Cardiac muscle cell (in vitro differentiated cells and primary cell): Measurements from ENCODE around the gene RALA. TPM values are rescaled to one million over a fixed set of nuclear protein-coding genes. Genes with fewer than 3 reads are reported as not detected.
A peak's percentile ranks its signal among the peaks of the same experiment; 100 is the strongest.

Experiments used
- DNase-seq, 2 donors: peaks; one replicate each; pipeline versions ENCODE4 v3.0.0 to v3.0.0-alpha.2; 2010 to 2017; ENCODE audit warnings: low read depth in 1 of 2, low spot score in 1 of 2
- H3K27ac ChIP-seq: fragments of 200-600 bp; sonication (generic); 2 replicates; pipeline ENCODE4 v1.5.1; 2016
- H3K27me3 ChIP-seq: fragments of 200-600 bp; sonication (generic); 2 replicates; pipeline ENCODE4 v1.6.0; 2016; ENCODE audit warnings: control low read depth
- H3K36me3 ChIP-seq: fragments of 200-600 bp; sonication (generic); 2 replicates; pipeline ENCODE4 v1.5.1; 2016; ENCODE audit warnings: control low read depth
- H3K4me1 ChIP-seq: fragments of 200-600 bp; sonication (generic); 2 replicates; pipeline ENCODE4 v1.8.1; 2017; ENCODE audit warnings: low read depth, mild to moderate bottlenecking, mixed run types
- H3K4me3 ChIP-seq: fragments of 200-600 bp; sonication (generic); 2 replicates; pipeline ENCODE4 v1.5.1; 2016; ENCODE audit warnings: mild to moderate bottlenecking
- H3K9me3 ChIP-seq: fragments of 200-600 bp; sonication (generic); 2 replicates; pipeline ENCODE4 v1.5.1; 2017; ENCODE audit warnings: low read depth, mild to moderate bottlenecking, control low read depth
- CTCF ChIP-seq: IDR thresholded peaks from 2 replicates; pipeline ENCODE4 v1.5.1; 2012; ENCODE audit warnings: low read depth, mild to moderate bottlenecking, low read length
- polyA plus RNA-seq: library from polyadenylated mRNA; unstranded; fragments of >200 nt; fragmentation: Nextera tagmentation; extraction: Ambion mirVana; gene quantifications from 2 replicates; pipeline ENCODE4 v1.2.1, GENCODE V29; 2016
- total RNA-seq: library from RNA; depleted of rRNA; stranded (reverse); fragments of >200 nt; gene quantifications from 2 replicates; pipeline ENCODE4 v1.2.3, GENCODE V29; 2016

RALA gene
- total and polyA plus RNA-seq, 2 experiments from 2014 or later, result 7.3 to 44.4 TPM

GRCh38 chr7:39621261-39621660 is 2.1 kb upstream of the RALA start:
- no peak for TF ChIP-seq CTCF
- Histone ChIP-seq H3K36me3 (no peaks in the 10 kb centered on the region), H3K4me1 (peaks cover 29% of the 10 kb centered on the region), H3K27ac (no peak overlapping the region), H3K9me3 (no peaks in the 10 kb centered on the region), H3K4me3 (no peak overlapping the region), H3K27me3 (no peaks in the 10 kb centered on the region)
- DNase-seq, result no peak

- TF ChIP-seq CTCF, result no peak
- DNase-seq, result no peak
- Histone ChIP-seq H3K4me3 (no peak overlapping the region), H3K27me3 (no peaks in the 10 kb centered on the region), H3K36me3 (no peaks in the 10 kb centered on the region), H3K27ac (peak overlapping the region; percentile 100), H3K4me1 (peaks cover 29% of the 10 kb centered on the region), H3K9me3 (no peaks in the 10 kb centered on the region)
Observed at GRCh38 chr7:39621784-39622411, 1.5 kb upstream of the RALA start.

GRCh38 chr7:39622609-39623008 is 763 bp upstream of the RALA start:
- no peak for TF ChIP-seq CTCF
- no peaks in the 10 kb centered on the region for H3K36me3 ChIP-seq
- no peaks in the 10 kb centered on the region for H3K9me3 ChIP-seq
- H3K4me1 ChIP-seq, result peaks cover 29% of the 10 kb centered on the region
- peak overlapping the region; percentile 100 for H3K27ac ChIP-seq
- DNase-seq, result no peak
- H3K27me3 ChIP-seq, result no peaks in the 10 kb centered on the region
- peak overlapping the region; percentile 62 for H3K4me3 ChIP-seq

GRCh38 chr7:39623732-39624441 is 515 bp downstream of the RALA start:
- peak overlapping the region; percentile 100 for H3K27ac ChIP-seq
- H3K4me1 ChIP-seq, result peaks cover 29% of the 10 kb centered on the region
- no peaks in the 10 kb centered on the region for H3K36me3 ChIP-seq
- H3K27me3 ChIP-seq, result no peaks in the 10 kb centered on the region
- peak overlapping the region; percentile 62 for H3K4me3 ChIP-seq
- peak in 1 of 2 donors; percentile 32 for DNase-seq
- no peak for TF ChIP-seq CTCF
- no peaks in the 10 kb centered on the region for H3K9me3 ChIP-seq

GRCh38 chr7:39624442-39624807 is 1.1 kb downstream of the RALA start:
- H3K9me3 ChIP-seq, result no peaks in the 10 kb centered on the region
- no peak for TF ChIP-seq CTCF
- no peaks in the 10 kb centered on the region for H3K36me3 ChIP-seq
- H3K4me1 ChIP-seq, result peaks cover 29% of the 10 kb centered on the region
- no peak for DNase-seq
- H3K4me3 ChIP-seq, result peak overlapping the region; percentile 62
- H3K27me3 ChIP-seq, result no peaks in the 10 kb centered on the region
- H3K27ac ChIP-seq, result no peak overlapping the region
